WTC11 (cell line): Measurements from ENCODE around the gene SCIMP. TPM values are rescaled to one million over a fixed set of nuclear protein-coding genes. Genes with fewer than 3 reads are reported as not detected.

ENCODE experiments used
- ATAC-seq: fragments of 200-7000 bp; cut with Tn5 transposase; 2 replicates; pipeline ENCODE4 v1.10.0; 2021; ENCODE audit warnings: mild to moderate bottlenecking, moderate library complexity
- CTCF ChIA-PET: fragments of 300-600 bp; sonication (Branson Sonifier 250); formaldehyde crosslinking; loops from one replicate; lab custom pipeline; 2021; ENCODE audit warnings: antibody characterized with exemption; lab: Charles Lee
- POLR2A ChIA-PET: fragments of 350-600 bp; sonication (Branson Sonifier 250); formaldehyde crosslinking; loops from one replicate; lab custom pipeline; 2021; ENCODE audit warnings: antibody characterized with exemption; lab: Charles Lee
- DNase-seq: peaks from one replicate; pipeline ENCODE4 v3.0.0; 2021; ENCODE audit warnings: low spot score
- H3K27ac Mint-ChIP-seq: 2 replicates; pipeline ENCODE4 v1.8.0; 2021; ENCODE audit warnings: mixed read lengths
- H3K27me3 Mint-ChIP-seq: 2 replicates; pipeline ENCODE4 v1.8.0; 2021; ENCODE audit warnings: low read depth, mild to moderate bottlenecking, moderate library complexity, mixed read lengths
- H3K36me3 Mint-ChIP-seq: 2 replicates; pipeline ENCODE4 v1.8.0; 2021; ENCODE audit warnings: mixed read lengths
- H3K4me1 Mint-ChIP-seq: 2 replicates; pipeline ENCODE4 v1.8.0; 2022; ENCODE audit warnings: mixed read lengths
- H3K4me3 Mint-ChIP-seq: 2 replicates; pipeline ENCODE4 v1.8.0; 2021; ENCODE audit warnings: mild to moderate bottlenecking, moderate library complexity, mixed read lengths
- H3K9me3 Mint-ChIP-seq: 2 replicates; pipeline ENCODE4 v1.8.0; 2021; ENCODE audit warnings: mixed read lengths
- ATF1 ChIP-seq: sonication (generic); formaldehyde crosslinking; IDR thresholded peaks from 2 replicates; pipeline ENCODE4 v1.8.1; 2023; ENCODE audit warnings: mild to moderate bottlenecking, moderate library complexity, missing genetic modification reagents
- EMX1 ChIP-seq: fragments of 250-450 bp; sonication (Bioruptor Pico); IDR thresholded peaks from 2 replicates; pipeline ENCODE4 v1.8.0; 2021; ENCODE audit warnings: mild to moderate bottlenecking
- FOXK1 ChIP-seq: sonication (generic); formaldehyde crosslinking; IDR thresholded peaks from 2 replicates; pipeline ENCODE4 v1.8.0; 2022; ENCODE audit warnings: mild to moderate bottlenecking, moderate library complexity, missing genetic modification reagents
- FOXP4 ChIP-seq: sonication (generic); formaldehyde crosslinking; IDR thresholded peaks from 2 replicates; pipeline ENCODE4 v1.8.0; 2022; ENCODE audit warnings: mild to moderate bottlenecking, missing genetic modification reagents
- OVOL2 ChIP-seq: fragments of 250-450 bp; sonication (Bioruptor Pico); IDR thresholded peaks from 2 replicates; pipeline ENCODE4 v1.9.0; 2021; ENCODE audit warnings: mild to moderate bottlenecking, borderline replicate concordance
- PRDM15 ChIP-seq: sonication (generic); formaldehyde crosslinking; IDR thresholded peaks from 2 replicates; pipeline ENCODE4 v1.8.0; 2022; ENCODE audit warnings: missing genetic modification reagents
- RORB ChIP-seq: fragments of 250-450 bp; sonication (Bioruptor Pico); IDR thresholded peaks from 2 replicates; pipeline ENCODE4 v1.9.0; 2021; ENCODE audit warnings: mild to moderate bottlenecking
- SP1 ChIP-seq: sonication (generic); formaldehyde crosslinking; conservative IDR thresholded peaks from 2 replicates; pipeline ENCODE4 v1.8.1; 2022; ENCODE audit warnings: missing genetic modification reagents
- TEAD1 ChIP-seq: sonication (generic); formaldehyde crosslinking; IDR thresholded peaks from 2 replicates; pipeline ENCODE4 v1.8.0; 2022; ENCODE audit warnings: mild to moderate bottlenecking, missing genetic modification reagents
- TEAD4 ChIP-seq: sonication (generic); formaldehyde crosslinking; IDR thresholded peaks from 2 replicates; pipeline ENCODE4 v1.8.0; 2022; ENCODE audit warnings: mild to moderate bottlenecking, missing genetic modification reagents
- ZNF121 ChIP-seq: sonication (generic); formaldehyde crosslinking; IDR thresholded peaks from 2 replicates; pipeline ENCODE4 v1.8.0; 2023; ENCODE audit warnings: missing genetic modification reagents
- ZNF219 ChIP-seq: sonication (generic); formaldehyde crosslinking; IDR thresholded peaks from 2 replicates; pipeline ENCODE4 v1.8.0; 2023; ENCODE audit warnings: missing genetic modification reagents, mild to moderate bottlenecking, borderline replicate concordance
- ZNF263 ChIP-seq: sonication (generic); formaldehyde crosslinking; IDR thresholded peaks from 2 replicates; pipeline ENCODE4 v1.8.1; 2022; ENCODE audit warnings: low read depth, mild to moderate bottlenecking, moderate library complexity, missing genetic modification reagents
- ZNF512 ChIP-seq: sonication (generic); formaldehyde crosslinking; IDR thresholded peaks from 2 replicates; pipeline ENCODE4 v1.8.1; 2022; ENCODE audit warnings: missing genetic modification reagents, borderline replicate concordance
- ZSCAN18 ChIP-seq: fragments of 250-450 bp; sonication (Bioruptor Pico); IDR thresholded peaks from 2 replicates; pipeline ENCODE4 v2.1.2; 2022; ENCODE audit warnings: mild to moderate bottlenecking, moderate library complexity
- total RNA-seq: library from RNA; stranded (reverse); gene quantifications from 3 replicates; pipeline ENCODE4 v1.2.3, GENCODE V29; 2021
- TF ChIP-seq, protein P1 (sequence below): sonication (generic); formaldehyde crosslinking; IDR thresholded peaks from 2 replicates; pipeline ENCODE4 v1.8.1; 2023; ENCODE audit warnings: mild to moderate bottlenecking, missing genetic modification reagents
- TF ChIP-seq, protein P2 (sequence below): sonication (generic); formaldehyde crosslinking; IDR thresholded peaks from 2 replicates; pipeline ENCODE4 v1.8.0; 2023; ENCODE audit warnings: missing genetic modification reagents
- TF ChIP-seq, protein P3 (sequence below): sonication (generic); formaldehyde crosslinking; IDR thresholded peaks from 2 replicates; pipeline ENCODE4 v1.8.1; 2023; ENCODE audit warnings: mild to moderate bottlenecking, moderate library complexity, missing genetic modification reagents

SCIMP gene
- total RNA-seq, 1 experiment from 2014 or later, result not detected

GRCh38 chr17:5194346-5194745, 40.3 kb downstream of the SCIMP start (continued):
- TF ChIP-seq, protein P1, sequence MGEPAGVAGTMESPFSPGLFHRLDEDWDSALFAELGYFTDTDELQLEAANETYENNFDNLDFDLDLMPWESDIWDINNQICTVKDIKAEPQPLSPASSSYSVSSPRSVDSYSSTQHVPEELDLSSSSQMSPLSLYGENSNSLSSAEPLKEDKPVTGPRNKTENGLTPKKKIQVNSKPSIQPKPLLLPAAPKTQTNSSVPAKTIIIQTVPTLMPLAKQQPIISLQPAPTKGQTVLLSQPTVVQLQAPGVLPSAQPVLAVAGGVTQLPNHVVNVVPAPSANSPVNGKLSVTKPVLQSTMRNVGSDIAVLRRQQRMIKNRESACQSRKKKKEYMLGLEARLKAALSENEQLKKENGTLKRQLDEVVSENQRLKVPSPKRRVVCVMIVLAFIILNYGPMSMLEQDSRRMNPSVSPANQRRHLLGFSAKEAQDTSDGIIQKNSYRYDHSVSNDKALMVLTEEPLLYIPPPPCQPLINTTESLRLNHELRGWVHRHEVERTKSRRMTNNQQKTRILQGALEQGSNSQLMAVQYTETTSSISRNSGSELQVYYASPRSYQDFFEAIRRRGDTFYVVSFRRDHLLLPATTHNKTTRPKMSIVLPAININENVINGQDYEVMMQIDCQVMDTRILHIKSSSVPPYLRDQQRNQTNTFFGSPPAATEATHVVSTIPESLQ (CRISPR knock-in tag), result no peak
- TF ChIP-seq, protein P2, sequence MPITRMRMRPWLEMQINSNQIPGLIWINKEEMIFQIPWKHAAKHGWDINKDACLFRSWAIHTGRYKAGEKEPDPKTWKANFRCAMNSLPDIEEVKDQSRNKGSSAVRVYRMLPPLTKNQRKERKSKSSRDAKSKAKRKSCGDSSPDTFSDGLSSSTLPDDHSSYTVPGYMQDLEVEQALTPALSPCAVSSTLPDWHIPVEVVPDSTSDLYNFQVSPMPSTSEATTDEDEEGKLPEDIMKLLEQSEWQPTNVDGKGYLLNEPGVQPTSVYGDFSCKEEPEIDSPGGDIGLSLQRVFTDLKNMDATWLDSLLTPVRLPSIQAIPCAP (CRISPR knock-in tag), result no peak
- TF ChIP-seq ZNF219 (CRISPR knock-in tag) (no peak), EMX1 (CRISPR knock-in tag) (no peak)
- TF ChIP-seq, all 79 proteins: peak for 0

DNA sequence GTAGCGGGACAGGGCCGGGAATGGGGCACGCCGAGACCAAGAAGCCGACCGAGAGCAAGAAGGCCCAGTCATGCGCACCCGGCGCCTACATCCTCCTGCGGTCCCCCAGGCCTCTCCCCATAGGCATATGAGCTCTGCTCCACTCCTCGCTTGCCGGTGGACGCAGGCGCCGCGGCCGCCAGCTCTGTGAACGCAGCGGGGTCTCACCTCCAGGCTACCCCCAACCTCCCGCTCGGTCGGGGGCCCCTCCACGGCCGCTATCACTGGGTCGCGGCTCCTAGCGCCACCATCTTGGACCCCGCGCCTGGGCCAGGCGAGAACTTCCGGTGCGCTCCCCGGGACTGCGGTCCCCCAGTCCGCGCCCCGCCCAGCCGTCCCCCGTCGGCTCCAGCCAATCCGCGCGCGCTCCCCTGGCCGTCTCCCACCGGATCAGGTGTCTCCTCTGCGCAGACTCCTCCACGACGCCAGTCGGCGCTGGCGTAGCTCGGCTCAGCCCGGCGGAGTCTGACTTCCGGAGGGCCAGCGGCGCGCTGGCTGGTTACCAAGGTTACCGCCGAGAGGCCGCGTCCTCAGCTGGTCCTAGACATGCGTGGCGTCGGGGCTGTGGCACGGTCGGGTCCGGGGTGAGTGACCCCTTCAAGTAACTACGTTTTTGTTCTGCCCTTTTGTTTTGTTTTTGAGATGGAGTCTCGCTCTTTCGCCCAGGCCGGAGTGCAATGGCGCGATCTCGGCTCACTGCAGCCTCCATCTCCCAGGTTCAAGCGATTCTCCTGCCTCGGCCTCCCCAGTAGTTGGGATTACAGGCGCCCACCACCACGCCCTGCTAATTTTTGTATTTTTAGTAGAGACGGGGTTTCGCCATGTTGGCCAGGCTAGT, 42.9 kb downstream of the SCIMP start, which contains the start of gene ZNF594:
Gene ZNF594, minus strand, starts transcription at position 328 of the 877 bp plus-strand sequence. CDS start 7,612 bp downstream, outside the sequence.
- POLR2A ChIA-PET, result interaction anchor here (0.5 kb wide), 1 partner anchor 62 kb away, joined by 3 read pairs; no protein-coding TSS in a partner anchor
- CTCF ChIA-PET, result interaction anchor here (0.6 to 2.4 kb wide), 7 partner anchors 13 to 247 kb away, joined by 3 to 8 read pairs (median 4); partner anchors contain the start of gene C1QBP
- H3K4me3 Mint-ChIP-seq, result peak within 1 kb of the TSS; percentile 87
- H3K9me3 Mint-ChIP-seq, result peaks cover 46% of the 10 kb centered on the region
- no peak within 1 kb of the TSS for H3K27ac Mint-ChIP-seq
- ATAC-seq (peak; percentile 100), DNase-seq (peak; percentile 96)
- peaks cover 7% of the 10 kb centered on the region for H3K4me1 Mint-ChIP-seq
- peaks cover 44% of the 10 kb centered on the region for H3K36me3 Mint-ChIP-seq
- peaks cover 11% of the 10 kb centered on the region for H3K27me3 Mint-ChIP-seq
- no peak for TF ChIP-seq TEAD1 (CRISPR knock-in tag)
- TF ChIP-seq EMX1 (CRISPR knock-in tag), result no peak
- TF ChIP-seq FOXP4, result peak; percentile 78
- no peak for TF ChIP-seq OVOL2
- peak; percentile 82; the same call in 1 of the 2 replicates for TF ChIP-seq SP1 (CRISPR knock-in tag)
- TF ChIP-seq FOXK1 (CRISPR knock-in tag), result peak; percentile 85
- no peak for TF ChIP-seq ZSCAN18
- 0 out of 2 replicates have a peak, but pooled peaks have one; percentile 48 for TF ChIP-seq ZNF512 (CRISPR knock-in tag)
- TF ChIP-seq TEAD4 (CRISPR knock-in tag), result no peak
- no peak for TF ChIP-seq ZNF121 (CRISPR knock-in tag)
- TF ChIP-seq, protein P1 (CRISPR knock-in tag), result no peak
- no peak for TF ChIP-seq RORB
- 0 out of 2 replicates have a peak, but pooled peaks have one; percentile 21 for TF ChIP-seq ZNF263 (CRISPR knock-in tag)
- TF ChIP-seq ATF1 (CRISPR knock-in tag), result no peak
- TF ChIP-seq, protein P3, sequence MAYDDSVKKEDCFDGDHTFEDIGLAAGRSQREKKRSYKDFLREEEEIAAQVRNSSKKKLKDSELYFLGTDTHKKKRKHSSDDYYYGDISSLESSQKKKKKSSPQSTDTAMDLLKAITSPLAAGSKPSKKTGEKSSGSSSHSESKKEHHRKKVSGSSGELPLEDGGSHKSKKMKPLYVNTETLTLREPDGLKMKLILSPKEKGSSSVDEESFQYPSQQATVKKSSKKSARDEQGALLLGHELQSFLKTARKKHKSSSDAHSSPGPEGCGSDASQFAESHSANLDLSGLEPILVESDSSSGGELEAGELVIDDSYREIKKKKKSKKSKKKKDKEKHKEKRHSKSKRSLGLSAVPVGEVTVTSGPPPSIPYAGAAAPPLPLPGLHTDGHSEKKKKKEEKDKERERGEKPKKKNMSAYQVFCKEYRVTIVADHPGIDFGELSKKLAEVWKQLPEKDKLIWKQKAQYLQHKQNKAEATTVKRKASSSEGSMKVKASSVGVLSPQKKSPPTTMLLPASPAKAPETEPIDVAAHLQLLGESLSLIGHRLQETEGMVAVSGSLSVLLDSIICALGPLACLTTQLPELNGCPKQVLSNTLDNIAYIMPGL (CRISPR knock-in tag), result no peak; the same call in 1 of the 2 replicates
- no peak for TF ChIP-seq PRDM15 (CRISPR knock-in tag)
